ENCODE measurements around the gene SLC35F1.

SLC35F1 gene

DNA sequence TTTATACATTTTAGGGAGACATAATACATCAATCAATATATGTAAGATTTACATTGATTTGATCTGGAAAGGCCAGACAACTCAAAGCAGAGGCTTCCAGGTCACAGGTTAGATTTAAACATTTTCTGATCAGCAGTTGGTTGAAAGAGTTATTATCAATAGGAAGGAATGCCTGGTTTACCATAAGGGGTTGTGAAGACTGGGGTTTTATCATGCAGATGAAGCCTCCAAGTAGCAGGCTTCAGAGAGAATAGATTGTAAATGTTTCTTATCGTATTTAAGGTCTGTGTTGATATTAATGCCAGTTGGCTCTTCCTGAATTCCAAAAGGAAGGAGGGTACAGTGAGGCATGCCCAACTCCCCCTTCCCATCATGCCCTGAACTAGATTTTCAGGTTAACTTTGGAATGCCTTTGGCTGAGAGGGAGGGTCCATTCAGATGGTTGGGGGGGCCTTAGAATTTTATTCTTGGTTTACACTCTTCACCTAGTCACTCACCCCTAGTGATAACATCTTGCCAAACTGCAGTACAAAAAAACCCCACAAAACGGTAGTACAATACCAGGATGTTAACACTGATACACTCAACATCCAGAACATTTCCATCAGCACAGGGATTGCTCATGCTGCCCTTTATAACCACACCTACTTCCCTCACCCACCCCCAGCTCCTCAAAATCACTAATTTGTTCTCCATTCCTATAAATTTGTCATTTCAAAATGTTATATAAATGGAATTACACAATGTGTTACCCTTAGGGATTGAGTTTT lies 381.5 kb downstream of the SLC35F1 start:
- DNase-seq, result no peak

DNA sequence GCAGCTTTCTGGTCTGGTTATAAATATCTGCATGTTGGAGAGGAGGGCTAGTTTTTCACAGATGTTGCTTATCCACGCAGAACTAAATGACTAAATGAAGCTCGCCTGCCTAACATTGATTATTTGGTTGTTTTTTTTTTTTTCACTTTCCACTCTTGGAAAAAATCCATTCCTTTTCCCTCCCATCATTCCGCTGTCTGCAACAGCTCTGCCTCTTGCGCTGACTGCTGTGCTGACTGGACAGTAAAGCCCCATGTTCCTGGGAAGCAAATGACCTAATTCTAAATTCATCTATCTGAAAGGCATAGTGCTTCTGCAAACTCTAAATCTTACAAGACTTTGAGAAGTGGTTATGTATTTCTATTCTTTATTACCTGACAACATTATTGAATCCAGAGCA lies 385.5 kb downstream of the SLC35F1 start:
- DNase-seq, result no peak

DNA sequence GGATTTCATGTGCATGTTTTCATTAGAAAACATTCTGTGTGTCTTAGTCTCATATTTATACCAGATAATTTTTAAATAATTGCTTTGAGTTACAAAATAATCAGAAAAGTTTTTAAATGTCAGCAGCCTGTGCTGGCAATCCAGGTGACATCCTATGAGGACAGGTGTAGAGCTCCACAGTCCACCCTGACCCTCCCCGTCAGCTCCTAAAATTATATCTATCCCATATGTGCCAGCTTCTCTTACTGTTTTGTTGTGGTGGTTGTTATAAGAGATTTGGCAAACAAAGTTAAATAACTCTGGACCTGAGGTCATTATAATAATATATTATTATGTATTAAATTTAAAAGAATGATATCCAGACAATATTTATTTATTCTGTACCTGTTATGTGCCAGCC lies 387.8 kb downstream of the SLC35F1 start:
- DNase-seq, result no peak

DNA sequence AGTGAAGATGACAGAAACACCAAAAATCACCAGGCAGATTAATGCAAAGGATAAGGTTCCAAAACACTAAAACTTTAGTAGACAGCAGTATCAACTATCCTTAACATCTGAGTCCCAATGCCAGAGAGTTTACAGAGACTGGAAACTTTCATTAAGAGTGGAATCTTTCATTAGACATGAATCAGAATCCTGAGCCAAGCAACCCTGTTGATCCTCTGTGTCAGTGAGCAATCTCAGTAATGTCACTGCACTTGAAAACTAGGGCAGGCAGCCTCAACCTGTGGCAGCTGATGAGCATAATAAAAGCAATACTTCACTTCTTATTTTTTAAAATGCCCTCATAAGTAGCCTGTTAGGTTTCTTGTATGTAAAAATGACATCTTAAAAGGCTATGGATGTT lies 388.3 kb downstream of the SLC35F1 start:
- DNase-seq, result no peak

- no peak for DNase-seq
These were observed 389.3 kb downstream of the SLC35F1 start for GRCh38 chr6:118296129-118296901.

- no peak for DNase-seq
These were observed 390.8 kb downstream of the SLC35F1 start for GRCh38 chr6:118297821-118298220.

DNA sequence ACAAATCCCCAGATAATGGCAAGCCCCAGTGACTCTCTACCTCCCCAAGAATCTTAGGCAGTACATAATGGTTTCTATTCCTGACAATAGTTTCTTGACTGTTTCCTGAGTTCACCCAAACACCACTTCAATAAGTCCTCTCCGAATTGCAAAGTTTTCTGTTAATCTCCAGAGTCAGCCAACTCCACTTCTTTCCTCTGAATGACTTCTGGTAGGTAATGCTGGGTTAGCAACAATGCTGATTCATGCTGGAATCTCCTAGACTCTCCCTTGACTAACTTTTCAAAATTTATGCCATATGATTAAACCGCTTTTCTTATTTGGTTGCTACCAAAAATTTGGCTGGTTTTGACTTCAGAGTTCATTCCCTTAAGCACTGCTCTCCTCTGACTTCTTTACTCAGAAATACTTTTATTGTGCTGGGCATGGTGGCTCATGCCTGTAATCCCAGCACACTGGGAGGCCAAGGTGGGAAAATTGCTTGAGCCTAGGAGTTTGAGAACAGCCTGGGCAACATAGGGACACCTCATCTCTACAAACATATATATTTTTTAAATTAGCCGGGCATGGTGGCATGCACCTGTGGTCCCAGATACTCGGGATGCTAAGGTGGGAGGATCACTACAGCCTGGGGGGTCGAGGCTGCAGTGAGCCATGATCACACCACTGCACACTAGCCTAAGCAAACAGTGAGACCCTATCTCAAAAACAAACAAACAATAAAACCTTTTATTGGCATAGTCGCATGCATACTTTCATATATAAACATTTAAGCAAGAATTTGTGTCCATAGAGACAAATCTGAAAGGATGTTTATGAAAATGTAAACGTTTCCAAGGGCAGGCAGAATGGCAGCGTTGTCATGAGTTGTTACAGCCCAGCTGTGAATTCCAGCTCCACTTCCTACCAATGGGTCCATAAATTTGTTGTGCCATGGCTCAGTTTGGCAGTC lies 391.7 kb downstream of the SLC35F1 start:
- DNase-seq, result no peak

DNA sequence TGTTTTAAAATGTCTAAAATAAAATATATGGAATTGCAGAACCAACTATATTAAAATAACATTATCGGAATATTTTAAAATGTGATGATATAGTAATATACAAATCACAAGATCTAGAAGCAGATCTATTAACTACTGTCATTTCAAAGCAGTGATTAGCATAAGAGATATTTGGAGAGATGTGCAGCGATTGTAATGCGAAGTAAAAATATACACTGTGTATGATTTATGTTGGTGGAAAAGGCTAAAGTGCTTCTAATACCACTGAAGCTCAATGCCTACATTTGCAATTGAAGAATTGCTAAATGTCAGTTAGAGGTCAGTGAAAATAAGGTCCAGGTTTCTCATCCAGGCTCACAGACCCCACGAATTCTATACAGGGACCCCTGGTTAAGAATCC lies 392.4 kb downstream of the SLC35F1 start:
- DNase-seq, result no peak

- DNase-seq, result no peak
These were observed 397.3 kb downstream of the SLC35F1 start for GRCh38 chr6:118304321-118304720.

- no peak for DNase-seq
These were observed 398.0 kb downstream of the SLC35F1 start for GRCh38 chr6:118305081-118305480.

DNA sequence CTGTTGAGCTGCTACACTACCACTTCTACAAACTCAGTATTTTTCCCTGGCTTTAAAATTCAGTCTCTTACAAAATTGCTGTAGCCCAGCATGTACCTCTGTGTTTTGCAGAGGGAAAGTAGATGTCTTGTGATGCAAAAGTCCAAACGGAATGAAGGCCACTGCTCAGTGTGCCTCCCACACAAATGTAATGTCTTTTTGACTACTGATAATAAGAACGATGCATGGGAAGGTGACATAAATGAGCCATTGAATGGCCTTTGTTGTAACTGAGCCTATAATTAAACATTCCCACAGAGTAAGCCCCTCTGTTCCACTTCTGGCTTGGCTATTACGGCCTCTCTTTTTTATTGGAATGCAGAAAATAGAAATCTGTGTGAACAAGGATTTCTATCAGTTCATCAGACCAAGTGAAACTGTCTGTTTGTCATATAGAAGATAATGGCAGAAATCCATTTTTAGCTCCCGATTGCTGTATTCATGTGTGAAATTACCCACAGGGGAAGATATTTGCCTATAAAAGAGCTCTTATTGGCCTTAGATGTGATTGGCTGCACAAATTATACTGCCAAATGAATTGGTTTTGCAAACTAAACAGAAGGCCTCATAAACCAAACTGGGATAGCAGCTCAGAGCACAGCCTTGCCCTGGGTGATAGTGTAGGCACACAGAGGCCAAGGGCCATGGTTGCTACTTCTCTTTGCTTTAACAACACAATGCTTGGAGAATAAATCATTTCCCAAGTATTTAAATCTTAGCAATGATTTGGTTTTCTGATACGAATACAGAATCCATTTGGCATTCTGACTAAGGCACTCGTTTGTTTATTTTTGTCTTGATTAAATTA lies 399.6 kb downstream of the SLC35F1 start:
- no peak for DNase-seq

DNA sequence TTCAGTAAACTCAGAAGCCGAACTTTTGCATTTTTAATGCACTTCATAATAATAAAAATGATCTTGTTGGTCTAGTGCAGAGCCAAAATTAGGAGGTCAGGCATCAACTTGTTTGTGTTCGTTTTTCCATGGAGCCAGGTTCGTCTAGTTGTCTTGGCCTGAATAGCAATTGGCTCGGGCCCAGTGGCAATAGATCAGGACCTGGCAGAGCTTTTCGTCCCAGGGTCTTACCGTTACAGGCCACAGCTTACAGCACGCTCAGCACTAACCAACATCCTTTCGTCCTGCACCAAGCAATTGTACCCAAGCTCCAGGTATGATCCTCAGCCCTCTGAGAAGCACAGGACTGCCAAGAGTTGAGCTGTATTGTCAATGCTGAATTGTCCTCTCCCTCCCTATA lies 400.5 kb downstream of the SLC35F1 start:
- no peak for DNase-seq

GRCh38 chr6:118309337-118310093 lies 402.5 kb downstream of the SLC35F1 start:
- DNase-seq, result no peak

DNA sequence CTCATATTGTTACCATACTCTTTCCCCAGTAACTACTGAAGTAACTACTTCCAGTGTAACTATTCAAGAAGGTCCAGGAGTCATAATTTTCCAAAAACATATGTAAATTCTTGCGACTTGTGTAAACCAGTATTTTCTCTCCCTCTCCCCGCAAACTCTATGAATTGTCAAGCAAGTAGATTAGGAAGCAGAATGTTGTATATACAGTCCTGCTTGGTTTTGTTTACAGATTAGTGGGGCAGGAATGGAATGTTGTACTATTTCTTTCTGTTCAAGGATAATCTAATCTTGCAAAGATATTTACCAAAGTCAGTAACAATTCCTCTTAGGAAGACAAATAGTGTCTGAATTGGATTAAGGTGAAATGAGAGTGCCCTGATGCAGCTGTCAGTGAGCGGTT lies 406.1 kb downstream of the SLC35F1 start:
- DNase-seq, result no peak

DNA sequence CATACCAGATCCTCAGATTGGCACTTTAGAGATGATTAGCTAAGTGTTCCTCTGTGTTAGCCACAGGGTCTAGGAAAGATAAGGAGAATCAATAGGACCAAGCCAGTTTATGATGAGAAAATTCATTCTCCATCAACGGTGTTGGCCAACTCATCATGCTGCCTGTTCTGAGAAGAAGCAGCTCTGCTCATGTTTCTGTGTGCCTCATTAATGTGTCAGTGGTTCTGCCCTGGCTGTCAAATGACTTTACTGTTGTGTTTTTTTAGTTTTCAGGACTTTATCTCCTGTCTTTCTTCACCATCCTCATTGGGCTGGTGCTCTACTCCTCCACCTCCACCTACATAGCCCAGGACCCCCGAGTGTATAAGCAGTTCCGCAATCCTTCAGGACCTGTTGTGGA lies 406.7 kb downstream of the SLC35F1 start:
- DNase-seq, result no peak

- DNase-seq, result no peak
These were observed 409.8 kb downstream of the SLC35F1 start for GRCh38 chr6:118316796-118317384.

DNA sequence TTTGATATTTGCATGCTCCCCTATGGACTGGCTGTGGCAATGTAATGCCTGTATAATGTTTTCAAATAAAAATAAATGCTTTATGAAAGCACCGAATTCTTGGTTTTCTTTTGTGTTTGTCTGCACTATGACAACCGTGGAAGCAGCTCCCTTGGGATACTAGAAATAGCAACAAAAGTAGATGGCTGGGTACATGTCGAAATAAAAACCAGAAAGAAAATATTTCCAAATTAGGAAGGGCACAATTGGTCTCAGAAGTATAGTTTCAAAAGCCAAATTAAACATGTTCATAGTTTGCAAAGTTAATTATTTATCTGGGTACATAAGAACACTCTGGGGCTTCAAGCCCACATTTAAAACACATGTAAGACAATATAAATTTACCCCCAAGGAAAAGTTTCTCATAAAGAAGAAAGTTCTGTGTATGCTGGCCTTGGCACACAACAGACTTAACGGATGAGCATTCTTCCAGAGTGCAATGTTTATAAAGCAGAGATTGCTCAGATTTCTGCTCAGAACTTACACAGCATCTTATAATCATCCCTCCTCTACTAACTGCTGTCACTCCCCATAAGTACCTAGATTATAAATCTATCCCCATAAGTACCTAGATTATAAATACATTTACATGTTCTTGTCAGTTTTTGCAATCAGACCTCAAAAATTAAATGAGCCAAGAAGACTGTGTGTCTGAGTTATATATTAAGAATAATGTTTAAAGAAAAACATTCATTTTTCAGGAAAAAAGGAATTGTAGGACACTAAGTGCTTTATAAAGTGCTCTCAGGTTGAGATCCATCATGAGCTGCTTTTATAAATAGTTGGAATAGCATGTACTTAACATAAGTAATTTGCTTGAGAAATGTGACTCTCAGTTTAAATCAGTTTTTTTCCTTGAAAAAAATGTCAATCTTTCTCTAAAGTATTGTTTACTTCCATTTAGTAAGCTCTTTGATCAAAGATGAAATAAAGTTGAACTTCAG lies 410.8 kb downstream of the SLC35F1 start:
- no peak for DNase-seq

DNA sequence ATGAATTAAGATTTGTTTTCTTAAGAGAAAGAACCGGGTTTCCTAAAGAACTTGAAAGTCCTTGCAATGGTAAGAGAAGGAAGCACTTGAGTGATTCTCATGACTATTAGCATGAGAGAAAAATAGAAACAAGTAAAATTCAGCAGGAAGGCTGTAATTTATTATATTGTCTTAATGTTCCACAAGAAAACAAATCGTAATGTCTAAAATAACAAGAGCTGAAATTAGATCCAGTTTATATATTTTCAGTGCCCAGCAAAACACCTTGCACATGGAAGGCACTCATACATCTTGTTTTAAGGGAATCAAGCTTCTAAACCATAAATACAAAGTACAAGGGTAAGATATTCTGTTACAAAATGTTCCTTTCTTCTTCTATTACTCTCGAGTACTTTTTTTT lies 411.6 kb downstream of the SLC35F1 start:
- DNase-seq, result no peak

DNA sequence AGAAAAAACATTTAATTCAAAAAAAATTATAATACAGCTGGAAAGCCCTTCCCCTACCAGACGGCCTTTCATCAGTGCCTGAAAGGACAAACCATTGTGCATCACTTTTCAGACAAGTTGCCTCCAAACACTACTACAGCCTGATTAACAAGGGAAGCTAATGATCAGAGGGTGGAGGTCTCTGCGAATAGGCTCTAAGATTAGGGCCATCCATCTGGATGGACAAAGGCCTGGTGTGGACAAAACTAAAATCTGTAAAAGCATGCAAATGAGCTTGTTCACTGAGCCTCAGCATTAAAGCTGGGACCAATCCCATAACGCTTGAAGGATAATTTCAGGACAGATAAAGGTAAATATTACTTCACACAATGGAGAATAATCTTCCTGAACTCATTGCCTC lies 412.4 kb downstream of the SLC35F1 start:
- no peak for DNase-seq
